Brain microvascular endothelial cell (primary cell): Measurements from ENCODE around the gene ACAP1.
A peak's percentile ranks its signal among the peaks of the same experiment; 100 is the strongest.

Experiments
- DNase-seq: peaks from one replicate; pipeline ENCODE4 v3.0.0-alpha.2; 2020
- H3K27ac ChIP-seq: fragments of 250-450 bp; sonication (Bioruptor Pico); 2 replicates; pipeline ENCODE4 v1.5.1; 2020; ENCODE audit warnings: mild to moderate bottlenecking, moderate library complexity
- H3K27me3 ChIP-seq: fragments of 250-450 bp; sonication (Bioruptor Pico); replicated peaks from 2 replicates; pipeline ENCODE4 v1.5.1; 2020; ENCODE audit warnings: mild to moderate bottlenecking
- H3K36me3 ChIP-seq: fragments of 250-450 bp; sonication (Bioruptor Pico); replicated peaks from 2 replicates; pipeline ENCODE4 v1.5.1; 2020; ENCODE audit warnings: mild to moderate bottlenecking
- H3K4me3 ChIP-seq: 2 replicates; pipeline ENCODE4 v1.5.1; 2011; ENCODE audit warnings: low read depth, mild to moderate bottlenecking, control low read depth, low read length, moderate library complexity
- CTCF ChIP-seq: IDR thresholded peaks from 2 replicates; pipeline ENCODE4 v1.5.1; 2011; ENCODE audit warnings: low read depth, mild to moderate bottlenecking, moderate library complexity, low read length, control low read depth, inconsistent platforms; ENCODE audit errors: missing control alignments
- in situ Hi-C: cut with HindIII; loops from 2 replicates; pipeline ENCODE4 v1.10.0; 2017; ENCODE audit warnings: low sequenced_read_pairs, low pct_ligation_motif_present

ACAP1 gene

GRCh38 chr17:7392696-7393612 lies 56.6 kb downstream of the ACAP1 start:
- Histone ChIP-seq H3K27me3 (no peaks in the 10 kb centered on the region), H3K27ac (no peak overlapping the region), H3K36me3 (peaks cover 43% of the 10 kb centered on the region), H3K4me3 (peak overlapping the region; percentile 83)
- in situ Hi-C loops = no loop called here
- no peak for DNase-seq
- TF ChIP-seq CTCF = no peak

GRCh38 chr17:7393613-7394451 lies 57.5 kb downstream of the ACAP1 start:
- Histone ChIP-seq H3K4me3 (peak overlapping the region; percentile 83), H3K36me3 (peaks cover 40% of the 10 kb centered on the region)
- no peak for DNase-seq

GRCh38 chr17:7394452-7395191 lies 58.3 kb downstream of the ACAP1 start, which contains the start of gene PLSCR3:
TSS of gene PLSCR3 (minus strand) at chr17:7394525. CDS start at chr17:7394110, 415 bp downstream.
- H3K36me3 ChIP-seq = peaks cover 32% of the 10 kb centered on the region
- DNase-seq = peak; percentile 78
- H3K27me3 ChIP-seq = no peaks in the 10 kb centered on the region
- in situ Hi-C loops = no loop called here
- H3K27ac ChIP-seq = peak within 1 kb of the TSS; percentile 80
- peak; percentile 71 for TF ChIP-seq CTCF
- H3K4me3 ChIP-seq = peak within 1 kb of the TSS; percentile 83

More at GRCh38 chr17:7393613-7394451, 57.5 kb downstream of the ACAP1 start:
- in situ Hi-C loops = no loop called here
- H3K27ac ChIP-seq = peak overlapping the region; percentile 80
- peak; percentile 32 for TF ChIP-seq CTCF
- H3K27me3 ChIP-seq = no peaks in the 10 kb centered on the region

GRCh38 chr17:7396147-7396546 lies 59.8 kb downstream of the ACAP1 start:
- H3K27ac ChIP-seq = no peak overlapping the region
- H3K4me3 ChIP-seq = no peak overlapping the region
- DNase-seq = no peak
- no peak for TF ChIP-seq CTCF
- H3K27me3 ChIP-seq = no peaks in the 10 kb centered on the region
- in situ Hi-C loops = no loop called here
- peaks cover 16% of the 10 kb centered on the region for H3K36me3 ChIP-seq

- no peak for TF ChIP-seq CTCF
- H3K27me3 ChIP-seq = no peaks in the 10 kb centered on the region
- DNase-seq = no peak
- H3K36me3 ChIP-seq = no peaks in the 10 kb centered on the region
- H3K27ac ChIP-seq = no peak overlapping the region
- H3K4me3 ChIP-seq = no peak overlapping the region
- in situ Hi-C loops = no loop called here
Observed at GRCh38 chr17:7398612-7399011, 62.3 kb downstream of the ACAP1 start.
